HG02840 (cell line): Measurements from ENCODE around the gene TMEM238.

ENCODE experiments used
- ATAC-seq: cut with Tn5 transposase; IDR thresholded peaks from one replicate; pipeline ENCODE4 v1.9.1; 2021; ENCODE audit warnings: mild to moderate bottlenecking, moderate library complexity, moderate number of reproducible peaks; ENCODE audit not compliant: unreplicated experiment, low FRiP score

Gene TMEM238

GRCh38 chr19:55360902-55361301 is 23.2 kb downstream of the TMEM238 start:
- no peak for ATAC-seq

GRCh38 chr19:55358943-55359908 is 24.9 kb downstream of the TMEM238 start:
- ATAC-seq: no peak

DNA sequence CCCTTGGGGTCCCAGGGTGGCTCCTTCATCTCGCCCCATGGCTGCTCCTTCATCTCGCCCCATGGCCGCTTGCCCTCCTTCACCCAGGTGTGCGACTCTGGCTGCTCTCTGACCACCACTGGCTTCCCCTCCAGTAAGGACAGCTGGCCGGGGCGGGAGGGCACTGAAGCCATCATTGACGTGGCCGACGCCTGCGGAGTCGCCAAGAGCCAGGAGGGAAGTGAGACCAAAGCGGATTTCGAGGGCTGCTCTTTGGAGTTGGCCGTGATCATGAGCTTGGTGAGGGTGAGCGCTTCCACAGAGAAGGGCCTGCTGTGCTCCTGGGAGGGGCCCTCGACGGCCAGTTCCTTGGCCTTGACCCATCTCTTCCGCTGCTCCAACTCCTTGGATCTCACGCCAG is 25.6 kb downstream of the TMEM238 start:
- no peak for ATAC-seq

DNA sequence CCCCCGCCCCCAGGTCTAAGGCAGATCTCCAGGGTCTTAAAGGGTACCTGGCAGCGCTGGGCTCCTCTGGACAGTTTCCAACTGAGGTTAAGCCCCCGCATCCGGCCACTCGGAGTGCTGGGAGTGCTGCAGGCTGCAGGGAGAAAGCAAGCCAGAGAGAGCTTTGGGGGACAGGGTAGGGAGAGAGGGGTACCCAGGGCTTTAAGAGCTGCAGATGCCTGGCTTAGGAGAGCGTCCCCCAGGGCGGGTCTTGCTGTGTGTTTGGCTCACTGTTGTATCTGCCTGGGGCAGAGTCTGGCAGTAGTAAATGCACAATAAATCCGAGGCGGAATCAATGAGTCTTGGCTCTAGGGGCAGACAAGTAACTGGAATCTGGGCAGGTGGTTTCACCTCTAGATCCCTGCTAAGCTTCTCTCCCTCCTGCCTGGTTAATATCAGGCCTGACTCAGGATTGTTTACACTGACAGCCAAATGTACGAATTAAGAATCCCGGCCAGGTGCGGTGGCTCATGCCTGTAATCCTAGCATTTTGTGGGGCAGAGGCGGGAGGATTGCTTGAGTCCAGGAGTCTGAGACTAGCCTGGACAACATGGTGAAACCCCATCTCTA is 28.8 kb downstream of the TMEM238 start:
- ATAC-seq: no peak

- ATAC-seq: no peak
These were observed 29.3 kb downstream of the TMEM238 start, which contains the start of gene COX6B2 for GRCh38 chr19:55354698-55355212. TSS of gene COX6B2 (minus strand) at chr19:55354719. CDS start at chr19:55354521, 198 bp downstream.

DNA sequence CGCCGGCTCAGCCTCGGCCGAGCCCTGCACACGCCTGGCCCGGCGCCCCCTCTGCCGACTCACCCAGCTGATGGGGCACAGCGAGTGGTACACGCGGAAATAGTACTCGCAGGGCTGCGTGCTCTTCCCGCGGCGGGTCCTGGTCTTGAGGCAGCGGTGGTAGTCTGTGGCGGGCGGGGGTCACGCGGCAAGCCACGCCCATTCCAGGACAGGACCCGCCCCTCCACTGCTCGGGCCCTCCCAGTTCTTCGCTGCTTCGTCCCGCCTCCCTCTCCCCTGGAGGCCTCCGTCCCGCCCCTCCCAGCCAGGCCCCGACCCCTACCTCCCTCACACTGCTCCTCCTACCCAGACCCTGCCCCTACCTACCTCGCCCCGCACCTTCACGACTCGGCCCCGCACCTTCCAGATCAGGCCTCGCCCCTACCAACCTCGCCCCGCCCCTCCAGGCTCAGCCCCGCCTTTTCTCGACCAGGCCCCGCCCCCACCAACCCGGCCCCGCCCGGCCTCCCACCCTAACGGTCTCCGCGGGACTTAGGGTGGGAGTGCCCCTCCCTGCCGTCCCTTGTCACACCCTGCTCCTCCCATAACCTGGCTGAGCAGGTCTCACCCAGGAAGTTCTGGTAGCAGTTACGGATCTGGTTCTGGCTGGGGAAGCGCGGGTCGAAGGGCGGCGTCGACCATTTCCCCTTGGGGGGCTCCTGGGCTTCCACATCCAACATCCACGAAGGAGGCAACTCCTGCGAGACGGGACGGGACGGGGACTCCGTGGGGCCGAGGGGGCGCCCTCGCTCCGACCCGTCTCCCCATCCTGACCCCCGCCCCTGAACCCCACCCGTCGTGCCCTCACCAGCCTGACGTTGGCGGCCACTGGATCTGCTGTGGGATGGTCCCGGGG is 30.0 kb downstream of the TMEM238 start:
- no peak for ATAC-seq

- ATAC-seq: no peak
These were observed 30.7 kb downstream of the TMEM238 start for GRCh38 chr19:55353356-55353802.

- no peak for ATAC-seq
These were observed 31.4 kb downstream of the TMEM238 start for GRCh38 chr19:55352549-55353145.

DNA sequence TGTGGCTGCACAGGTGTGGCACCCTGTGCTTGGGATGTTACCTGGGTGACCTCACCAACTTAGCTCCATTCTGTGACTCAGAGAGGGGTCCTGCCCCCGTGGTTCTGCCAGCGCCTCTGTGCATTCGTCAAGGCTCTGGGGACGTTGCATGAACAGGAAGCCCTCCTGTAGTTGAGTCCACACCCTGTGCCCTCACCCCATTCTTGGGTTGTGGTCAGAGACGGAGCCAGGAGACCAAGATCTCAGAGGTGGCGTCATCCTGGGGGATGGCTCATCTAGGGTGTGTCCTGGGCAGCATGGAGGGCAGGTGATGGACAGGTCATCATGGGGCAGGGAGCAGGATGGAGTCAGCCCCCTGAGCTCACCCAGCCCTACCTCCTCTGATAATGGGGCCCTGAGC is 32.1 kb downstream of the TMEM238 start:
- no peak for ATAC-seq

GRCh38 chr19:55350620-55351315 is 33.3 kb downstream of the TMEM238 start:
- ATAC-seq: no peak

GRCh38 chr19:55348317-55349034 is 35.6 kb downstream of the TMEM238 start:
- no peak for ATAC-seq

DNA sequence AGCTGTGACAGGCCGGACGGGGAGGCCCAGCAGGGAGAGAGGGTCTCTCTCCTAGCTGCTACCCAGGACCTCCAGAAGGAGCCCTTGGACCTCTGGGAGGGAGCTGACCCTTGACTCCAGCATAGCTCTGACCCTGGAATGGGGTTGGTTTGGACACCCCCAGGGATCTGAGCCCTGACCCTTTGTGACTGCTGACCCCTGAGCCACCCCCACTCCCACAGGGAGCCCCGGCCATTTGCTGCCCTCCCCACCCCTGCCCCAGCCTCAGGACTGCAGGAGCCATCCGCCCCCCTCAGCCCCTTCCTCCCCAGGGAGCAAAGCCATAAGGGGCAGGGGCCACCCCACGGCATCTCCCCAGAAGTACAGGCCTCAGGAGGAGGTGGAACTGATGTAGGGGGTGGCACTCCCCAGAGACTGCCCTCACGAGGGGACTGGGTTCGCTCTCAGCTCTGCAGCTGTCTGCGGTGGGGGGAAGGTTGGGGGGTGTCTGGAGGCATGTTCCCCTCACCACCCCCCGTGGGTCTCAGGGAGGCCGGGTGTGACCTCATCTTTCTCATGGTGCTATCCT is 36.6 kb downstream of the TMEM238 start:
- no peak for ATAC-seq

DNA sequence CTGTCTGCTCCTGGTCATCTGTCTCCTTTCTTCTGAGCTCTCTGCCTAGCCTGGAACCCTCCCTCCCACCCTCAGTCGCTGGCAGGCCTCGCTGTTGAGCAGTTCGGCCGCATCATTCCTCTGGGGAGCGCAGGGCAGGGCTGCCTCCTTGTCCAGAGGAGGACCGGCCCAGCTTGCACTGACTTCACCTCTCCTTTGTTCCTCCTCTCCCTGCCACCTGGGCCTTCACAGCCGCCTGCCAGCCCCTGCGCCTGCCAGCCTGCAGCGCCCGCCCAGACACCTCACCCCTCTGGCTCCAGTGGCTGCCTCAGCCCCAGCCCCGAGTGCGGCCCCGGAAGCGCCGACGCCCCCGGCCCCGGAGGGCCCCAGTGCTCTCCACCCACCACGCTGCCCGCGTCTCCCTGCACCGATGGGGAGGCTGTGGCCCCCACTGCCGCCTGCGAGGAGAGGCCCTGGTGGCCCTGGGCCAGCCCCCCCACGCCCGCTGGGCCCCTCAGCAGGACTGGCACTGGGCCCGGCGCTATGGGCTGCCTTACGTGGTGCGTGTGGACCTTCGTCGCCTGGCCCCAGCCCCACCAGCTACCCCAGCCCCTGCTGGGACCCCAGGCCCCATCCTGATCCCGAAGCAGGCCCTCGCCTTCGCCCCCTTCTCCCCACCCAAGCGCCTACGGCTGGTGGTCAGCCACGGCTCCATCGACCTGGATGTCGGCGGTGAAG is 37.2 kb downstream of the TMEM238 start:
- ATAC-seq: no peak

- no peak for ATAC-seq
These were observed 38.0 kb downstream of the TMEM238 start for GRCh38 chr19:55345818-55346724.

- no peak for ATAC-seq
These were observed 38.8 kb downstream of the TMEM238 start for GRCh38 chr19:55345101-55345817.

GRCh38 chr19:55344444-55344843 is 39.6 kb downstream of the TMEM238 start:
- ATAC-seq: no peak
